ENCODE measurements around the gene PABPN1L. TPM values are rescaled to one million over a fixed set of nuclear protein-coding genes. Genes with fewer than 3 reads are reported as not detected.

The PABPN1L gene
- total RNA-seq, 2 donors from 2014 or later = not detected

DNA sequence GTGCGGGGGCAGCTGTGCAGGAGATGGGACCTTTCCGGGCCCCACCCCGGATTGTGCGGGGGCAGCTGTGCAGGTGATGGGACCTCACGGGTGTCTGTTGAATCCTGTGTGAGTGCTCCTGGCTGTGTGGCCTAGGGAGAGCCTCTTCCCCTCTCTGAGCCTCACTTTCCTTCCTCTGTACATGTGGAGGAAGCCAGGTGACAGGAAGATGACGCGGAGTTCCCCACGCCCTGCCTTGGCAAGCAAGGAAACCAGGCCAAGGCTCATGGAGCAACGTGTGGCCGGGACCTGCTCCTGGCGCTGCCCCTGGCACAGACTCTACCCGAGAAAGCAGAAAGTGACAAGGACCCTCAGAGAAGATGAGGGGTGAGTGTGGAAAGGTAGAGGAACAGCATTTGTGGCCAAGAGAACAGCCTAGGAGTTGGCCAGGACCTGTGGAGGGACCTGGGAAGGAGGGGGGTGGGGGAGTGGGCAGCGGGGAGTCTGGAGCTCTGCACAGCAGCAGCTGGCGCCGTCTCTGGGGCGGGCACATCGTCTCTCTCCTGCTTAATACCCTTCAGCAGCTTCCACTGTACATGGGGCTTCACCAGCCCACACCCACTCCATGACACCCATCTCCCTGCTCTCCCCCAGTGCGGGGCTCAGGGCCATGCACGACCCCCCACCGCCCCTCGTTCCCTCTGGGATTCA is 38.4 kb upstream of the PABPN1L start:
- DNase-seq = no peak
- Histone ChIP-seq H3K36me3 (no peaks in the 10 kb centered on the region), H3K4me3 (no peak overlapping the region), H3K9me3 (no peaks in the 10 kb centered on the region), H3K9ac (ENCODE audit: low read depth in 2 of 2, low read length in 2 of 2) (no peak overlapping the region), H3K27ac (no peak overlapping the region), H3K27me3 (no peaks in the 10 kb centered on the region), H3K4me1 (no peaks in the 10 kb centered on the region)
- intact Hi-C loops (cut with DNase I) = no loop called here
- no peak for TF ChIP-seq CTCF (IDR thresholded peaks at IDR 0.05)

DNA sequence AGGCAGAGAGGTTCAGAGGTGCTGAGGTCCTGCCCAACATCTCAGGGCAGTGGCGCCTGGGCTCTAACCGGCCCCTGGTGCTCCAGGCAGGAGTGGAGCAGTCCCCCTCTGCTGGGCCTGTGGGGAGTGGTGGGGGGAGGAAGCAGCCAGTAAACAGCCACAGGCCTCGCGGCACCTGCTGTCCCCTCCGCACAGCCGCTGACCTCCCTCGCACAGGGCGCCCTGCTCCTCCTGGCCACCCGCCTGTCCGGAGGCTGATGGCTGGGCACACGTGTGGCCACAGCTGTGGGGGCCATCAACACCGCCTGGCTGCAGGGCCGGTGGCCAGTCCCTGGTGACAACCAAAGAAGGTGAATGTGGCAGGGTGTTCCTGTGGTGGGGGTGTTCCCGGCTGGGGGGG is 36.8 kb upstream of the PABPN1L start:
- no peaks in the 10 kb centered on the region for H3K36me3 ChIP-seq
- intact Hi-C loops (cut with DNase I) = no loop called here
- H3K4me3 ChIP-seq = no peak overlapping the region

DNA sequence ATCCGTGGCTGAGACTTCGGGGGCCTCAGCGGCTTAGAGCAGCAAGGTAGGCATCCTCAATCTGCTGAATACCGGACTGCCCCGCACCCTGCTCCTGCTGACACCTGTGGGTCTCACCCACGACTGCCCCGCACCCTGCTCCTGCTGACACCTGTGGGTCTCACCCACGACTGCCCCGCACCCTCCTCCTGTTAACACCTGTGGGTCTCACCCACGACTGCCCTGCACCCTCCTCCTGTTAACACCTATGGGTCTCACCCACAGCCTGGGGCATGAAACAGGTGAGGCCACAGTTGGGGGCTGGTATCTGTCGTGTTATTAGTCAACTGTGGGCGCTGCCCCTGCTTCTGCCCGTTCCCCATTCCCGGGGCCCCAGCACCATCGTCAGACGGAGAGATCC is 36.3 kb upstream of the PABPN1L start:
- no peak for TF ChIP-seq CTCF (IDR thresholded peaks at IDR 0.05)
- Histone ChIP-seq H3K36me3 (no peaks in the 10 kb centered on the region), H3K4me3 (no peak overlapping the region), H3K9ac (ENCODE audit: low read depth in 2 of 2, low read length in 2 of 2) (no peak overlapping the region), H3K27ac (no peak overlapping the region), H3K27me3 (no peaks in the 10 kb centered on the region), H3K9me3 (no peaks in the 10 kb centered on the region), H3K4me1 (no peaks in the 10 kb centered on the region)
- DNase-seq = no peak
- intact Hi-C loops (cut with DNase I) = no loop called here

More for the DNA sequence above, 36.8 kb upstream of the PABPN1L start:
- Histone ChIP-seq H3K9ac (ENCODE audit: low read depth in 2 of 2, low read length in 2 of 2) (no peak overlapping the region), H3K27me3 (no peaks in the 10 kb centered on the region), H3K9me3 (no peaks in the 10 kb centered on the region), H3K27ac (no peak overlapping the region), H3K4me1 (no peaks in the 10 kb centered on the region)
- no peak for TF ChIP-seq CTCF (IDR thresholded peaks at IDR 0.05)
- no peak for DNase-seq

DNA sequence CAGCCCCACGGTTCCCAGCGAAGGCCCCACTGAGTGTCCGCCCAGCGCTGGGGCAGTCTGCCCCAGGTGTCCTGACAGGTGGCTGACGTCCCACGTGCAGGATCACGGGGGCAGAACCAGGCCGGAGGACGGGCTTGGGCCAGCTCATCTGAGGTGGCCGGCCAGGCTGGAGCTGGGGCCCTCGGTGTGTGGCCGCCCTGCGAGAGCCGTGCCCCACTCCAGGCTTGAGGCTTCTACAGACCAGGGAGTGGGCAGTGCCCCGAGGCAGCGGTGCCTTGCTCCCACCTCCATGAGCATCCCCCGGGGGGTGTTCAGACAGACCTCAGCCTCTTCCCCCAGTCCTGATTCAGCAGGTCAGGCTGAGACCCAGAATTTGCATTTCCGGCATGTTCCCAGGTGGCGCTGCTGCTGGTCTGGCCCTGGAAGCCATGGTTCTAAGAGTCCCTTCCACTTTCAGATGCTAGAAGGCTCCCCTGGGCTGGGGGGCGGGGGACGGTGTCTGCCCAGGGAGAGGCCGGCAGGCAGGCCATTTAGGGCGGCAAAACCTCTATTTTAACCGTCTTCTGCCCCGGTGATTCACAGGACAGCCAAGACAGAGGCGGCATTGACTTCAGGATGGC is 35.4 kb upstream of the PABPN1L start:
- H3K9me3 ChIP-seq = no peaks in the 10 kb centered on the region
- no peak for TF ChIP-seq CTCF (IDR thresholded peaks at IDR 0.05)
- DNase-seq = no peak
- no peaks in the 10 kb centered on the region for H3K4me1 ChIP-seq
- no peak overlapping the region for H3K27ac ChIP-seq
- H3K27me3 ChIP-seq = no peaks in the 10 kb centered on the region
- no peaks in the 10 kb centered on the region for H3K36me3 ChIP-seq
- intact Hi-C loops (cut with DNase I) = no loop called here
- H3K4me3 ChIP-seq = no peak overlapping the region
- H3K9ac ChIP-seq (ENCODE audit: low read depth in 2 of 2, low read length in 2 of 2) = no peak overlapping the region

DNA sequence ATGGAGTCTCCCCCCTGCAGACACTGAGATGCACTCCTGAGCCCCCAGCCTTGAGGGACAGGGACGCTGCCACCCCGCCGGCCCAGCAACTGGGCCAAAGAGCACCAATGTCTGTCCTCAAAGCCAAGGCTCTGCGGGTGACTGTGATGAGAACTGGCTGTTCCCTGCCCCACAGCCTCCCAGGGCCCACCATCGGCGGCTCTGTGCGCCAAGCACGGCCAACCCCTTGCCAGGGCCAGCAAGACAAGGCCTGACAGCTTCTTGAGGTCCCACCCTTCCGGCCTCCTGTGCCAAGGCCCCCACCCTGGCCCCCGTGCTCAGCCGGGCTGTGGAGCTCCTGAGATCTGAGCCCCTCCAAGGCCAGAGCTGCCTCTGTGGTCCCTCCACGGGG is 34.2 kb upstream of the PABPN1L start:
- Histone ChIP-seq H3K4me3 (no peak overlapping the region), H3K36me3 (no peaks in the 10 kb centered on the region), H3K4me1 (no peaks in the 10 kb centered on the region), H3K9ac (ENCODE audit: low read depth in 2 of 2, low read length in 2 of 2) (no peak overlapping the region), H3K27me3 (no peaks in the 10 kb centered on the region), H3K9me3 (no peaks in the 10 kb centered on the region), H3K27ac (no peak overlapping the region)
- intact Hi-C loops (cut with DNase I) = no loop called here
- TF ChIP-seq CTCF (IDR thresholded peaks at IDR 0.05) = no peak
- no peak for DNase-seq

Measured in colonic mucosa (tissue), 4 donors.